Measurements from ENCODE around the gene FH.

FH gene

GRCh38 chr1:241527146-241527545 lies 7.6 kb upstream of the FH start:
- no peak for DNase-seq

GRCh38 chr1:241525026-241525425 lies 5.5 kb upstream of the FH start:
- DNase-seq, result no peak

DNA sequence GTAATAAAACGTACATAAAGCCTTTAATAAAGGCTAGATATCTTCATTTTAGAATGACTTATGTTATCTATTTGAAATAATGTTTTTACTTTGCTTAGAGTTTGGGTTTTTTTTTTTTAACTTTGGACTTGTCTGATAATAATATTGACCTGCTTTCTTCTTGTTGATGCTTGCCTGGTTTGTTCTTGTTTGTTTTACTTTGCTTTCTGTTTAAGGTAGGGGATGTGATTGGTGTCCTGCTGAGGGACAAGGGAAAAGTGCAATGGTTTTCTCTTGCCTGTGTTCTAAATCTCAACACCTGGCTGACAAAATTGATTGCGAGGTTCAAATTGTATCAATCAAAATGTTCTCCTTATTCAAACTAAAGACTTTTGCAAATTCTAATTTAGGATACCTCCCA lies 2.2 kb upstream of the FH start:
- DNase-seq, result no peak

DNA sequence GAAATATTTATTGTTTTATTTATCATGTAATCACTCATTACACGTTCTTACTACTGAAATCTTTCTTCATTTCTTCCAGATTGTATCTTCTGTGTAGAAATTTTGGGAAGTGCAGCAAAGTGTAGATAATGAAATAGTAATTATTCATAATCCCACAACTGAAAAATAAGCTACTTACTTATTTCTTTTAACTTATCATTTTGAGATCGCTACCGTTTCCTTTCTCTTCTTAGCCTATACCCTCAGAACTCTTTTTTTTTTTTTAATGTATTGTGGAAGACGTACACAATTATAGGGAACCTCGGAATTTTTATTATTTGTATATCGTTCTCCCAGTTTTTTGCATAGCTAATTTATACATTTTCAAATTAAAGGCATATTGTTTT lies 518 bp upstream of the FH start:
- no peak for DNase-seq

- no peak for DNase-seq
Measured at GRCh38 chr1:241518476-241519307, 863 bp downstream of the FH start.

DNA sequence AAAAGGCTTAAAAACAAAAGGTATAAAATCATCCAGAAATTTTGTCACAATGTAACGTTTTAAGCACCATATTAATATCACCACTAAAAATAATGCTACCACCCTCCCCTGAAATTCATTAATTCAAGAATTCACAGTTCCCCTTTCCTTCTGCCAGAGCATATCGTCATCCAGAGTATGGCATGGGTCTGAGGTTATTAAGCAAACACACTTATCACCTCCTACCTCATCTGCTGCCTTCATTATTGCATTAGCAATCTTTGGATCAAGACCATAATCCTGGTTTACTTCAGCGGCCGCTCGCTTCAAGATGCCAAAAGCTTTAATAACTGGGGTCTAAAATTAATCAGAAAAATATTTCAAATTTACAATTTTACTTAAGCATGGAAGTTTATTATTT lies 6.2 kb downstream of the FH start:
- no peak for DNase-seq

- no peak for DNase-seq
Measured at GRCh38 chr1:241507189-241507863, 12.2 kb downstream of the FH start.

DNA sequence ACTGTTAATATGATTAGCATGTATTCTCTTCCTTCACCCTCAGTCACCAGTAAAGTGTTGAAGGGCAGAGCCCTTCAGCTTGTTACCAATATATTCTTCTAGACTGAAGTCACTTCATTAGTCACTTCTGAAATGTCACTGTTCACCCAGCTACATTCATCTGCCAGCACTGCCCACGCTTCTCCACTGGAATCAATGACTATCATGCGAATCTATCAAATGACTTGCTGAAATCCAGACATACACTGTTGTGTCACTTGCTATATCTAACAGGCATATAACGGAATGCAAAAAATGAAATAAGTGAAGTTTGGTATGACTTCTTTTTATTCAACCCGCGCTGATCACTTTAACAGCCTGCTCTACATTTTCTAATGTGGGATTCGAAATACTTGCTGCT lies 16.1 kb downstream of the FH start:
- no peak for DNase-seq

DNA sequence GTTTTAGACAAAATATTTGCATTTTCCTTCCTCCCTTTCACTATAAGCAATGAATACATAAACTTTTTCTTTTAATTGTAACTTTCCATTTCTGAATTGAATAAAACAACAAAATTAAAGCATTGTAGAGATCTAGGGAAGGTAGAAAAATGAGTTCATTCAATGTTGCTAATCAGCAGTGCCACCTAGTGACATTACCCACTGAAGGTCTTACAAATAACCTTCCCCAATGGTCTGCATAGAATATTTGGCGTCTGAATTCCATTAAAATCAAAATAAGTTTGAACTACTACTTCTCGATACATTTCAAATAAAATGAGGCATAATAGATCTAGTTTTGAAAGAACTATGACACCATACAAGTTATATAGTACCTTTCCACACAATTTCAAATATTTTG lies 19.6 kb downstream of the FH start:
- no peak for DNase-seq

- DNase-seq, result no peak
Measured at GRCh38 chr1:241495741-241496140, 23.8 kb downstream of the FH start.

GRCh38 chr1:241488739-241489138 lies 30.8 kb downstream of the FH start:
- DNase-seq, result no peak

GRCh38 chr1:241485554-241485992 lies 34.0 kb downstream of the FH start:
- no peak for DNase-seq

GRCh38 chr1:241485145-241485544 lies 34.4 kb downstream of the FH start:
- no peak for DNase-seq

DNA sequence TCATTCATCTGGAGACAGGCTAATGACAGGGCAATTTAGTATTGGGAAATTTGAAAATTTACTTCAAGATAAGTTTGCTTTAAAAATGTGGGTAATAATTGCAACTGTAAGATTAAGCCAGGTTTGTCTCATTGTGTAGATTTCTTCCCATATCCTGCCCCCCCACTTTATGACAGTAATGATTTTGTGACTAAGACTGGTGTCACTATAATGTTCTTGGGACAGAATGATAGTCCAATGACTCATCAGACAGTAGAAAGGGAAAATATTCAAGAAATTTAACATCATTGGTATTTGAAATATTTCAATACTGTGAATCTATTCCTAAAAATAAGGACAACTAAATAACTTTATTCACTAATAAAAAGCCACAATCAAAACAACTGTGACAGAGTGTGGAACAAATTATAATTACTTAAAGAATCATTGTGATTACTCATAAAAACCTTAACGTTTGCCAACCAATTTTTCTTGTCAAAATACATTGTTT lies 36.7 kb downstream of the FH start:
- DNase-seq, result no peak

DNA sequence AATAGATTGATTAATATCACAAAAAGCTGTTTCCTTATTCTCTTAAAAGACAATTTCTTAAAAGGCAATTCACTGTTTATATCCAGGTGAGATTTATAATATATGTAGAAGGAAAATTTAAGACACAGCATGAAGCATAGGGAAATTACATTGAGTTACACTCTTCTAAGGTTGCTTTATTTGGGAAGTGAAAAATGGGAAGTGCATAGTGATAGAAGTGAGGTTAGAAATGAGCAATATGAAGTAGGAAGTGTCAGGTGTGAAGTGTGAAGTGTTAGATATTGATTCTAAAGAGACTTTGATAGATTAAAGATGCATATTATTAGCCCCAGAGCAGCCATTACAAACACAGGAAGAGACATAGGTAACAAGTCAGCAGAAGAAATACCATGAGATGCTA lies 40.3 kb downstream of the FH start:
- DNase-seq, result no peak

DNA sequence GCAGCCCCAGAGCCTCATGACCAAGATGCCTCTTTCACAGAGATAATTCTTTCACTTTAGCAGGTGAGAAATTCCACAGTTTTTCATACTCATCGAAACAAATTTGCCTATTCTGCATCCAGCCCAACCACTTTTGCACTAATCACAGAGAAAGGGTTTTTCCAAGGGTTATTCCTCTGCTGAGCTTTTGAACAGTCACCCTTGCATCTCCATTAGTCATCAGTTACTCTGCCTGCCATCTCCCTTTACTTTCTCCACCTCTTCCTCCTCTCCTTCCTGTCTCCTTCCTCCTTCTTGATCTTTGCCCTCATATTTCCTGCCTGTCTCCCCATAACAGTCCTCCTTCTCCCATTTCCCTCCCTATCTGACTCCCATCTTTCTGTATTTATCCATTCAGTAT lies 43.9 kb downstream of the FH start:
- DNase-seq, result no peak

GRCh38 chr1:241473026-241473425 lies 46.5 kb downstream of the FH start:
- no peak for DNase-seq

GRCh38 chr1:241470908-241471590 lies 48.5 kb downstream of the FH start:
- no peak for DNase-seq

DNA sequence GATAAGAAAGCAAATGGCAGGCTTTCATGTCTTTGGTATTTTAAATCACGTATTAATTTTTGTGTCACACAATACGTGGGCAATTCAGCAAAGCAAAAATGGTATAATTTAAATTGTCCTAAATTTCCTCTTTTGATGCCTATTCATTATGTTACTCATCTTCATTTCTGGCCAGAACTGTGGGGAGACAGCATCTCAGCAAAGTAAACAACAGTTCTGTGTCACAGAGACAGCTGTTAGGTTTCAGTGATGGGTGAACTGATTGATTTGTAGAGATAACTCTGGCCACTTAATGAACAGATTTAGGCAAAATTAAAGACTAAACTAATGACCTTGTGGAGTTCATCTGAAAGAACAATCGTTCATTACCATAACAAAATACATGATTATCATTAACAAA lies 49.2 kb downstream of the FH start:
- DNase-seq, result no peak

DNA sequence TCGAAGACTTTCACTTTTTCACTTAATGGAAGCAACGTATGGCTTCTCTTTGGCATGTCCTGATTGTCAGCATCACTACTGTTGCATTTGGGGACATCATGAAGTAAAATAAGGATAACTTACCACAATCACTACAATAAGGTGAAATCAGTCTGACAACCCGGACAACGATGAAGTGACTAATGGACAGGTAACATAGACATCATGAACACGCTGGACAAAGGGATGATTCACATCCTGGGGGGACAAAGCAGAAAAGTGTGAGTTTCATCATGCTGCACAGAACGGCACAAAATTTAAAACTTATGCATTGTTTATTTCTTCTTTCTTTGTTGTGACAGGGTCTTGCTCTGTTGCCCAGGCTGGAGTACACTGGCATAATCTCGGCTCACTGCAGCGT lies 53.9 kb downstream of the FH start:
- DNase-seq, result no peak

GRCh38 chr1:241464985-241465384 lies 54.6 kb downstream of the FH start:
- DNase-seq, result no peak

DNA sequence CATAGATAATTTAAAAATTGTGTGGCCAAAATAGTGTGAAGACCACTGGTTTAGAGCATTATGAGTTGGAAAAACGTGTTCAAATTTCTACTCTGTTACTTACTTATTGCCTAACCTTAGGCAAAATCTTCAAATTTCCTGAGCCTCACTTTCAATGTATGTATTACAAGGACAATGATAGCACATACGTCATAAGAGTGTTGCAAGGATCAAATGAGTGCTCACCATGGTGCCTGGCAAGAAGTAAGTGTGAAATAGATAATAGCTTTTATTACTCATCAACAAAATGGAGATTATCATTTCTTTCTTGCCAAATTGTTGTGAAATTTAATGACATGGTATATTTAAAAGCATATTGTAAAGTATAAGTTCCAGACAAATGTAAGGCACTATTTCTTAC lies 57.2 kb downstream of the FH start:
- no peak for DNase-seq

DNA sequence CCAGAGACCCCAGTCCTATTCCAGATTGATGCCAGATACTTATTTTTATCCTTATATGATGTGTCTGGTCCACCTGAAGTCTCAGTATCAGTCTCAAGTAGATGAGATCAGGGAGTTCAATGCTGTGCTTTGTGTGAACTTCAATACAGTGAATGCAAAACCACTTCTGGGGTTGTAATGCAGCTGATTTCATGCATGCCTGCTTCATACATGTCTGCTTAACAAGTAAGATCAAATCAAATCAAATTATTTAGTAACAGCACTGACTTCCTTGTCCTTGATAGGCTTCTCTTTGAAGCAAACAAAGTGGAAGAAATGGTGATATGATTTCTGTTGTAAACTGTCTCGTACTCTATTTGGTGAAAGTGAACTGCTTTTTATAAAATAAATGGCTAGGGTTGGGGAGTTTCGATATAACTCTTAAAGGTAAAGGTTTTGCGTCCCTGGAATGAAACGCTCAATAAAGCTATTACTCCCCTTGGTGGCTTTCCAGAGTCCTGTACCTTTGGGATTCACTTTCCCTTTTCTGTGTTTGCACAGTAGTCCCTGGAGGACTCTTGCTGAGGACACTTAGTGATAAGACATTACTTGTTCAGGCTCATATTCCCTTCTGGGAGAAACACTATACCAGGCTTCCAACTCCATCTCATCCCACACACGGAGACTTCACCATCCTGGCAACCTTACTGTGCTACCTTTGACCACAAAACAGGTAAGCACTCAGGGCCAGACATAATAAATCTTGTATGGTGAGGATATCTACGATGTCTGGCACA lies 59.3 kb downstream of the FH start:
- DNase-seq, result no peak
